ENCODE measurements around the gene MARS1.
"Not testable (repeated sequence)": the region's sequence is repeated elsewhere in the genome, so short reads cannot be mapped to it uniquely, and the experiment has no call there.

The MARS1 gene

GRCh38 chr12:57500213-57500612, 12.3 kb downstream of the MARS1 start:
- FAIRE-seq, result no peak
- no peak for DNase-seq (ENCODE audit: insufficient read length)
- no peak for TF ChIP-seq POLR2A (IDR thresholded peaks at IDR 0.05; ENCODE audit: low read depth, low read length)
- TF ChIP-seq POLR2AphosphoS5 (IDR thresholded peaks at IDR 0.05; ENCODE audit: low read depth, low read length), result no peak

GRCh38 chr12:57502311-57502969, 14.6 kb downstream of the MARS1 start:
- not testable (repeated sequence) for DNase-seq (ENCODE audit: insufficient read length); FAIRE-seq

DNA sequence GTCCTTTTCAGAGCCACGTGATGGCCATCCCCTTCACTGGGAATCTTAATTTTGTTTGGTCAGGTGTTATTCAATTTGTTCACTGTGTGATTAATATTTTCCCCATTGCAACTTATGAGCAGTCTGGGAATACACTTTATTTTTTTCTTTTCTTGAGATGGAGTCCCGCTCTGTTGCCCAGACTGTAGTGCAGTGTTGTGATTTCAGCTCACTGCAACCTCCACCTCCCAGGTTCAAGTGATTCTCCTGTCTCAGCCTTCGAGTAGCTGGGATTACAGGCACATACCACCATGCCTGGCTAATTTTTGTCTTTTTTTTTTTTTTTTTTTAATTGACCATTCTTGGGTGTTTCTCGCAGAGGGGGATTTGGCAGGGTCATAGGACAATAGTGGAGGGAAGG, 18.7 kb downstream of the MARS1 start:
- DNase-seq (ENCODE audit: insufficient read length); FAIRE-seq: not testable (repeated sequence)

DNA sequence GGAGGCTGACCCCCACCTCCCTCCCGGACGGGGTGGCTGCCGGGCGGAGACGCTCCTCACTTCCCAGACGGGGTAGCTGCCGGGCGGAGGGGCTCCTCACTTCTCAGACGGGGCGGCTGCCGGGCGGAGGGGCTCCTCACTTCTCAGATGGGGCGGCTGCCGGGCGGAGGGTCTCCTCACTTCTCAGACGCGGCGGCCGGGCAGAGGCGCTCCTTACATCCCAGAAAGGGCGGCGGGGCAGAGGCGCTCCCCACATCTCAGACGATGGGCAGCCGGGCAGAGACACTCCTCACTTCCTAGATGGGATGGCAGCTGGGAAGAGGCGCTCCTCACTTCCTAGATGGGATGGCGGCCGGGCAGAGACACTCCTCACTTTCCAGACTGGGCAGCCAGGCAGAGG, 19.9 kb downstream of the MARS1 start:
- not testable (repeated sequence) for FAIRE-seq

DNA sequence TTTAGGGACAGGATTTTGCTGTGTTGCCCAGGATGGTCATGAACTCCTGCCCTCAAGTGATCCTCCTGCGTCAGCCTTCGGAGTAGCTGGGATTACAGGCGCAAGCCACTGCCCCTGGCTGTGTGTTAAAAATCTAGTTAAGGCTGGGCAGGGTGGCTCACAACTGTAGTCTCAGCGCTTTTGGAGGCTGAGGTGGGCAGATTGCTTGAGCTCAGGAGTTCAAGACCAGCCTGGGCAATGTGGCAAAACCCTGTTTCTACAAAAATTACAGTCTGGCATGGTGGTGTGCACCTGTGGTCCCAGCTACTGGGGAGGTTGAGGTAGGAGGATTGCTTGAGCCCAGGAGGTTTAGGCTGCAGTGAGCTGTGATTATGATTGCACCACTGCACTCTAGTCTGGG, 23.3 kb downstream of the MARS1 start:
- DNase-seq (ENCODE audit: insufficient read length), result no peak
- FAIRE-seq, result no peak
- no peak for TF ChIP-seq POLR2AphosphoS5 (IDR thresholded peaks at IDR 0.05; ENCODE audit: low read depth, low read length)
- no peak for TF ChIP-seq TAF1 (IDR thresholded peaks at IDR 0.05; ENCODE audit: borderline replicate concordance, low read depth, low read length)
- no peak for TF ChIP-seq POLR2A (IDR thresholded peaks at IDR 0.05; ENCODE audit: low read depth, low read length)

More for the DNA sequence above, 19.9 kb downstream of the MARS1 start:
- not testable (repeated sequence) for DNase-seq (ENCODE audit: insufficient read length)

GRCh38 chr12:57511588-57512325, 23.9 kb downstream of the MARS1 start:
- FAIRE-seq (no peak), DNase-seq (ENCODE audit: insufficient read length) (no peak)
- TF ChIP-seq POLR2AphosphoS5 (IDR thresholded peaks at IDR 0.05; ENCODE audit: low read depth, low read length), result no peak
- no peak for TF ChIP-seq TAF1 (IDR thresholded peaks at IDR 0.05; ENCODE audit: borderline replicate concordance, low read depth, low read length)
- TF ChIP-seq POLR2A (IDR thresholded peaks at IDR 0.05; ENCODE audit: low read depth, low read length), result no peak

- no peak for FAIRE-seq
- no peak for DNase-seq (ENCODE audit: insufficient read length)
- no peak for TF ChIP-seq POLR2AphosphoS5 (IDR thresholded peaks at IDR 0.05; ENCODE audit: low read depth, low read length)
Measured at GRCh38 chr12:57512665-57513064, 24.8 kb downstream of the MARS1 start.

DNA sequence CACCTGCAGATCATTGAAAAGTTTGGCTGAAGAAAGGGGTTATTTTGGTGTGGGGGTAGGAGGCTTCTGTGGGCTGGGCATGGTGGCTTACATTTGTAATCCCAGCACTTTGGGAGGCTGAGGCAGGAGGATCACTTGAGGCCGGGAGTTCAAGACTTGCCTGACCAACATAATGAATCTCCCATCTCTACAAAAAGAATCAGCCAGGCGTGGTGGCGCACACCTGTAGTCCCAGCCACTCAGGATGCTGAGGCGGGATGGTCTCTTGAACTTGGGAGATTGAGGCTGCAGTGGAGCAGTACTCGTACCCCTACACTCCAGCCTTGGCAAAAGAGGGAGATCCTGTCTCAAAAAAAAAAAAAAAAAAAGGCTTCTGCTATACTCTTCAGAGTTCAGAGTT, 25.4 kb downstream of the MARS1 start:
- FAIRE-seq (no peak), DNase-seq (ENCODE audit: insufficient read length) (no peak)
- TF ChIP-seq TAF1 (IDR thresholded peaks at IDR 0.05; ENCODE audit: borderline replicate concordance, low read depth, low read length) (no peak), POLR2AphosphoS5 (IDR thresholded peaks at IDR 0.05; ENCODE audit: low read depth, low read length) (no peak), POLR2A (IDR thresholded peaks at IDR 0.05; ENCODE audit: low read depth, low read length) (no peak)

DNA sequence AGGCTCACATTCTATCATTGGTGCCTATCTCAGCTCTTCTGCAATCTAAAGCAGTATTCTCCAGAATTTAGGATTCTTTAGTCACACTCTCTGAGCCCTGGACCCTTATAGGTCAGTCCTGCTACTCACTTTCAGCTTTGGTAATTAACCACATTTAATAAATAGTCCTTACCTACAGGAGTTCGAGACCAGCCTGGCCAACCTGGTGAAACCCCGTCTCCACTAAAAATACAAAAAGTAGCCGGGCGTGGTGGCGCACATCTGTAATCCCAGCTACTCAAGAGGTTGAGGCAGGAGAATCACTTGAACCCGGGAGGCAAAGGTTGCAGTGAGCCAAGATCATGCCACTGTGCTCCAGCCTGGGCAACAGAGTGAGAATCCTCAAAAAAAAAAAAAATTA, 25.8 kb downstream of the MARS1 start:
- not testable (repeated sequence) for DNase-seq (ENCODE audit: insufficient read length); FAIRE-seq

GRCh38 chr12:57514246-57514645, 26.4 kb downstream of the MARS1 start:
- FAIRE-seq; DNase-seq (ENCODE audit: insufficient read length): not testable (repeated sequence)

- FAIRE-seq, result no peak
- TF ChIP-seq POLR2AphosphoS5 (IDR thresholded peaks at IDR 0.05; ENCODE audit: low read depth, low read length), result no peak; the same call in 1 of the 2 replicates
- peak; percentile 50; the same call in 1 of the 2 replicates for TF ChIP-seq POLR2A (IDR thresholded peaks at IDR 0.05; ENCODE audit: low read depth, low read length)
- DNase-seq (ENCODE audit: insufficient read length), result no peak
Measured at GRCh38 chr12:57514720-57515407, 27.0 kb downstream of the MARS1 start.

DNA sequence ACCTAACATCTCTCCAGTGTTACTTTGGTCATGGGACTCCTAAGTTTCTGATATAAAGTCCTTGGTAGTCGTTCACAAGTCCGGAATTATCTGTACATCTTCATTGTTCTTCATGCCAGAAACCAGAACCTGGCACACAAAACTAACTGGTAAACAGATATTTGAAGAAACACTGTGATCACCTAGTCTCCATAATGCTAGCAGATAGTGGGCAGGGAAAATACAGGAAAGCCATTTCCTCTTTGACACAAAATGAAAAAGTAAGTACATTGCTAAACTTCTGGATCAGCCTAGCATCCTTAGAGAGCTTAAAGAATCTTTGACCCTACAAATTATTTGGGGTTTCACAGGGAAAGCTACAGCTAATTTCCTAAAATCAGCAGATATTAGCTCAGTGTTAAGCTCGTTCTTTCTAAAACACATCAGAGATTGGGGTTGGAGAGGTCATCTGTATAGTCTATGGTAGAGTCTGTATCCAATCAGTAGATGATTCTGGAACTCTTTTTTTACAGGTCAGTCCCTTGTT, 27.6 kb downstream of the MARS1 start:
- DNase-seq (ENCODE audit: insufficient read length) (no peak), FAIRE-seq (no peak)
- TF ChIP-seq POLR2AphosphoS5 (IDR thresholded peaks at IDR 0.05; ENCODE audit: low read depth, low read length) (no peak), TAF1 (IDR thresholded peaks at IDR 0.05; ENCODE audit: borderline replicate concordance, low read depth, low read length) (no peak), POLR2A (IDR thresholded peaks at IDR 0.05; ENCODE audit: low read depth, low read length) (0 out of 2 replicates have a peak, but pooled peaks have one; percentile 4)
